ENCODE data around the gene CDIP1. TPM values are rescaled to one million over a fixed set of nuclear protein-coding genes. Genes with fewer than 3 reads are reported as not detected.

The CDIP1 gene
- total and polyA plus RNA-seq, 2 experiments from 2014 or later, result 39.2 to 57.6 TPM

DNA sequence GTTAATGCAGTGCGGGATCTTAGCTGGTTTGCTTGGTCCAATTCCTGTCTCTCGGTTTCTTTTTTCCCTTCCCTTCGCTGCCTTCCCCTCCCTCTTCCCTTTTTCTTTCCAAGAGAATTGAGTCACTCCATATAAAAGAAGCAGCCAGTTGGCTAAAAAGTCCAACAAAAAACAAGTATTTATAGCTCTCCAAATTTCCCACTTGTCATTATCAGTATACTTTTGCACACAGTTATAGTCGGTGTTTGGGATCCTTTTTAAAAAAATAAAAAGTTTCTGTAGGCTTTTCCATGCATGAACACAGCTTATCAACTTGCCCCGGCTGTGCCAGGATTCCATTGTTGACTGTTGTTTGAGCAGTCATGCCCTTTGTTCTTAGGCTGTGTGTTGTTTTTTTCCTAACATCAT is 37.5 kb downstream of the CDIP1 start:
- no peak overlapping the region for H3K4me3 Mint-ChIP-seq
- ATAC-seq, result no peak
- Histone ChIP-seq H3K4me3 (no peak overlapping the region), H3K27me3 (ENCODE audit: insufficient read depth) (no peaks in the 10 kb centered on the region), H3F3A (replicated peaks; ENCODE audit: low read depth) (0 out of 2 replicates have a peak, but pooled peaks cover 3% of the 10 kb centered on the region), H3K36me3 (ENCODE audit: insufficient read depth) (no peaks in the 10 kb centered on the region), H3K79me2 (replicated peaks; ENCODE audit: insufficient read depth) (peaks cover 20% of the 10 kb centered on the region; the same call in 1 of the 2 replicates), H4K20me1 (replicated peaks; ENCODE audit: insufficient read depth) (peaks cover 2% of the 10 kb centered on the region; the same call in 1 of the 2 replicates), H2AFZ (no peak overlapping the region), H3K27ac (ENCODE audit: low read depth) (no peak overlapping the region), H3K9me2 (ENCODE audit: insufficient read depth) (no peaks in the 10 kb centered on the region), H3K4me1 (ENCODE audit: insufficient read depth) (peaks cover 5% of the 10 kb centered on the region; the same call in 1 of the 2 replicates), H3K4me2 (no peak overlapping the region)
- peaks cover 8% of the 10 kb centered on the region for H3K27me3 Mint-ChIP-seq (ENCODE audit: insufficient read depth, low read depth, poor library complexity)
- peaks cover 1% of the 10 kb centered on the region; the same call in 1 of the 3 replicates for H3K36me3 Mint-ChIP-seq (ENCODE audit: low read depth)
- H3K9me3 Mint-ChIP-seq, result no peaks in the 10 kb centered on the region
- TF ChIP-seq POLR2AphosphoS5 (IDR thresholded peaks at IDR 0.05; ENCODE audit: low read depth) (no peak), JUNB (IDR thresholded peaks at IDR 0.05; ENCODE audit: unreplicated experiment) (no peak), EZH2phosphoT487 (IDR thresholded peaks at IDR 0.05; ENCODE audit: unreplicated experiment) (no peak)
- no peak overlapping the region; the same call in 1 of the 2 replicates for H3K27ac Mint-ChIP-seq
- DNase-seq (ENCODE audit: low spot score), result no peak
- H3K4me1 Mint-ChIP-seq, result peaks cover 18% of the 10 kb centered on the region

DNA sequence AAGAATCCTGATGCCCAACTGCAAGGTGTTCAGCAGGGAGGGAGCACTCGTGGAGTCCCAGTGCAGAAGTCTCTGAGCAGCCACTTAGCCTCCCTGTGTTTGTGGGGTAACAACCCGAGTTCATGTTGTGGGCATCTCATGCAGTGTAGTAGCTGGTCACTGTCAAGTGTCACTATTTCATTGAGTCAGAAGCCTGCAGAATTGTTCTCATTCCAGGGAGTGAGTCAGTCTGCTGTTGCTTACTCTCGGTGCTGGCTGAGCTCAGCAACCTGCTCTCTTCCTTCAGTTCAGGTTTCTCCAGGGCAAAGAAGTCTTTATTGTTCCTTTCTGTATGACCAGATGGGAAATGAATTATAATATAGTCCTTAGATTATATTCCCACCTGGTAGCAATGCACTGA is 38.3 kb downstream of the CDIP1 start:
- Histone ChIP-seq H3K79me2 (replicated peaks; ENCODE audit: insufficient read depth) (peaks cover 20% of the 10 kb centered on the region; the same call in 1 of the 2 replicates), H3K9me2 (ENCODE audit: insufficient read depth) (no peaks in the 10 kb centered on the region), H2AFZ (no peak overlapping the region), H3K4me2 (no peak overlapping the region), H3K4me3 (no peak overlapping the region), H4K20me1 (replicated peaks; ENCODE audit: insufficient read depth) (peaks cover 2% of the 10 kb centered on the region; the same call in 1 of the 2 replicates), H3K4me1 (ENCODE audit: insufficient read depth) (peaks cover 5% of the 10 kb centered on the region; the same call in 1 of the 2 replicates), H3K36me3 (ENCODE audit: insufficient read depth) (no peaks in the 10 kb centered on the region), H3F3A (replicated peaks; ENCODE audit: low read depth) (0 out of 2 replicates have a peak, but pooled peaks cover 3% of the 10 kb centered on the region), H3K27ac (ENCODE audit: low read depth) (no peak overlapping the region), H3K27me3 (ENCODE audit: insufficient read depth) (no peaks in the 10 kb centered on the region)
- Mint-ChIP-seq H3K4me1 (peaks cover 18% of the 10 kb centered on the region), H3K4me3 (no peak overlapping the region), H3K27ac (no peak overlapping the region), H3K27me3 (ENCODE audit: insufficient read depth, low read depth, poor library complexity) (peaks cover 6% of the 10 kb centered on the region), H3K36me3 (ENCODE audit: low read depth) (no peaks in the 10 kb centered on the region), H3K9me3 (no peaks in the 10 kb centered on the region)
- ATAC-seq, result peak; percentile 40; the same call in 2 of the 3 replicates
- DNase-seq (ENCODE audit: low spot score), result no peak
- no peak for TF ChIP-seq POLR2AphosphoS5 (IDR thresholded peaks at IDR 0.05; ENCODE audit: low read depth)
- TF ChIP-seq, protein P1, sequence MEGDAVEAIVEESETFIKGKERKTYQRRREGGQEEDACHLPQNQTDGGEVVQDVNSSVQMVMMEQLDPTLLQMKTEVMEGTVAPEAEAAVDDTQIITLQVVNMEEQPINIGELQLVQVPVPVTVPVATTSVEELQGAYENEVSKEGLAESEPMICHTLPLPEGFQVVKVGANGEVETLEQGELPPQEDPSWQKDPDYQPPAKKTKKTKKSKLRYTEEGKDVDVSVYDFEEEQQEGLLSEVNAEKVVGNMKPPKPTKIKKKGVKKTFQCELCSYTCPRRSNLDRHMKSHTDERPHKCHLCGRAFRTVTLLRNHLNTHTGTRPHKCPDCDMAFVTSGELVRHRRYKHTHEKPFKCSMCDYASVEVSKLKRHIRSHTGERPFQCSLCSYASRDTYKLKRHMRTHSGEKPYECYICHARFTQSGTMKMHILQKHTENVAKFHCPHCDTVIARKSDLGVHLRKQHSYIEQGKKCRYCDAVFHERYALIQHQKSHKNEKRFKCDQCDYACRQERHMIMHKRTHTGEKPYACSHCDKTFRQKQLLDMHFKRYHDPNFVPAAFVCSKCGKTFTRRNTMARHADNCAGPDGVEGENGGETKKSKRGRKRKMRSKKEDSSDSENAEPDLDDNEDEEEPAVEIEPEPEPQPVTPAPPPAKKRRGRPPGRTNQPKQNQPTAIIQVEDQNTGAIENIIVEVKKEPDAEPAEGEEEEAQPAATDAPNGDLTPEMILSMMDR (conservative IDR thresholded peaks at IDR 0.05; ENCODE audit: low read depth in 2 of 2), result no peak
- no peak for TF ChIP-seq NANOG (IDR thresholded peaks at IDR 0.05; ENCODE audit: borderline replicate concordance)
- TF ChIP-seq CREB1 (CRISPR knock-in tag; IDR thresholded peaks at IDR 0.05; ENCODE audit: low read depth), result no peak
- no peak for TF ChIP-seq ZNF114 (CRISPR knock-in tag; IDR thresholded peaks at IDR 0.05)
- TF ChIP-seq EZH2 (IDR thresholded peaks at IDR 0.05; ENCODE audit: low read depth, unreplicated experiment), result no peak
- no peak for TF ChIP-seq STAT1 (IDR thresholded peaks at IDR 0.05; ENCODE audit: unreplicated experiment)
- TF ChIP-seq EZH2phosphoT487 (IDR thresholded peaks at IDR 0.05; ENCODE audit: unreplicated experiment), result no peak
- TF ChIP-seq, protein P2, sequence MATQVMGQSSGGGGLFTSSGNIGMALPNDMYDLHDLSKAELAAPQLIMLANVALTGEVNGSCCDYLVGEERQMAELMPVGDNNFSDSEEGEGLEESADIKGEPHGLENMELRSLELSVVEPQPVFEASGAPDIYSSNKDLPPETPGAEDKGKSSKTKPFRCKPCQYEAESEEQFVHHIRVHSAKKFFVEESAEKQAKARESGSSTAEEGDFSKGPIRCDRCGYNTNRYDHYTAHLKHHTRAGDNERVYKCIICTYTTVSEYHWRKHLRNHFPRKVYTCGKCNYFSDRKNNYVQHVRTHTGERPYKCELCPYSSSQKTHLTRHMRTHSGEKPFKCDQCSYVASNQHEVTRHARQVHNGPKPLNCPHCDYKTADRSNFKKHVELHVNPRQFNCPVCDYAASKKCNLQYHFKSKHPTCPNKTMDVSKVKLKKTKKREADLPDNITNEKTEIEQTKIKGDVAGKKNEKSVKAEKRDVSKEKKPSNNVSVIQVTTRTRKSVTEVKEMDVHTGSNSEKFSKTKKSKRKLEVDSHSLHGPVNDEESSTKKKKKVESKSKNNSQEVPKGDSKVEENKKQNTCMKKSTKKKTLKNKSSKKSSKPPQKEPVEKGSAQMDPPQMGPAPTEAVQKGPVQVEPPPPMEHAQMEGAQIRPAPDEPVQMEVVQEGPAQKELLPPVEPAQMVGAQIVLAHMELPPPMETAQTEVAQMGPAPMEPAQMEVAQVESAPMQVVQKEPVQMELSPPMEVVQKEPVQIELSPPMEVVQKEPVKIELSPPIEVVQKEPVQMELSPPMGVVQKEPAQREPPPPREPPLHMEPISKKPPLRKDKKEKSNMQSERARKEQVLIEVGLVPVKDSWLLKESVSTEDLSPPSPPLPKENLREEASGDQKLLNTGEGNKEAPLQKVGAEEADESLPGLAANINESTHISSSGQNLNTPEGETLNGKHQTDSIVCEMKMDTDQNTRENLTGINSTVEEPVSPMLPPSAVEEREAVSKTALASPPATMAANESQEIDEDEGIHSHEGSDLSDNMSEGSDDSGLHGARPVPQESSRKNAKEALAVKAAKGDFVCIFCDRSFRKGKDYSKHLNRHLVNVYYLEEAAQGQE (IDR thresholded peaks at IDR 0.05; ENCODE audit: unreplicated experiment), result no peak
- no peak for TF ChIP-seq ZNF331 (CRISPR knock-in tag; IDR thresholded peaks at IDR 0.05; ENCODE audit: low read depth)
